Osteocyte (in vitro differentiated cells): ENCODE results near the gene MRPL42. TPM values are rescaled to one million over a fixed set of nuclear protein-coding genes. Genes with fewer than 3 reads are reported as not detected.
"Not testable (repeated sequence)": the region's sequence is repeated elsewhere in the genome, so short reads cannot be mapped to it uniquely, and the experiment has no call there.

Experiments used
- DNase-seq: peaks from one replicate; pipeline ENCODE4 v3.0.0; 2021; ENCODE audit warnings: mixed read lengths; ENCODE audit not compliant: unreplicated experiment; ENCODE audit errors: extremely low spot score
- H3K27ac Mint-ChIP-seq: one replicate; pipeline ENCODE4 v1.8.0; 2021; ENCODE audit warnings: mild to moderate bottlenecking, mixed read lengths; ENCODE audit not compliant: unreplicated experiment
- H3K27me3 Mint-ChIP-seq: one replicate; pipeline ENCODE4 v1.8.0; 2021; ENCODE audit warnings: mixed read lengths; ENCODE audit not compliant: unreplicated experiment
- H3K36me3 Mint-ChIP-seq: one replicate; pipeline ENCODE4 v1.8.0; 2021; ENCODE audit warnings: mixed read lengths; ENCODE audit not compliant: unreplicated experiment
- H3K4me1 Mint-ChIP-seq: one replicate; pipeline ENCODE4 v1.8.0; 2021; ENCODE audit warnings: mixed read lengths; ENCODE audit not compliant: unreplicated experiment
- H3K4me3 Mint-ChIP-seq: one replicate; pipeline ENCODE4 v1.8.0; 2021; ENCODE audit warnings: mild to moderate bottlenecking, moderate library complexity, mixed read lengths; ENCODE audit not compliant: unreplicated experiment
- H3K9me3 Mint-ChIP-seq: one replicate; pipeline ENCODE4 v1.8.0; 2021; ENCODE audit warnings: mixed read lengths; ENCODE audit not compliant: unreplicated experiment
- CTCF ChIP-seq: fragments of 200-600 bp; sonication (generic); IDR thresholded peaks from 2 replicates; pipeline ENCODE4 v1.5.0; 2021; ENCODE audit warnings: antibody characterized with exemption, mild to moderate bottlenecking, moderate library complexity
- total RNA-seq: library from RNA; stranded (reverse); gene quantifications from 2 replicates; pipeline ENCODE4 v1.2.1, GENCODE V29; 2021

Gene MRPL42
- total RNA-seq, 1 donor from 2014 or later = 55.8 TPM

DNA sequence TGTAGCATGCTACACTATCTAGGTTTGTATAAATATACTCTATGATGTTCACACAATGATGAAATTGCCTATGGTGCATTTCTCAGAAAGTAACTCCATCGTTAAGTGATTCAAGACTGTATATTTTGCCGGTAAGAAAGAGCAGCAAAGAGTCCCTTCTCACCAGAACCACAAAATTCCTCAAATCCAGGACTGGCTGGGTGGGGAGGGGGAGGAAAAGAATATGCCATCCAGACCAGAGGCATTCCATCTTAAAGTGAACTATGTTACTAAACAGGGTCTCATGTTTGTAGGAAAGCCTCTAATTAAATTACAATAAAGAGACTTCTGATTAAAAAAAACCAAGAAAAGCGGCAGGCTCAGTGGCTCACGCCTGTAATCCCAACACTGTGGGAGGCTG lies 37.0 kb upstream of the MRPL42 start:
- Mint-ChIP-seq H3K27me3 (no peaks in the 10 kb centered on the region), H3K27ac (no peak overlapping the region), H3K9me3 (no peaks in the 10 kb centered on the region), H3K4me1 (peaks cover 60% of the 10 kb centered on the region), H3K36me3 (no peaks in the 10 kb centered on the region), H3K4me3 (no peak overlapping the region)
- DNase-seq = no peak
- TF ChIP-seq CTCF = no peak

DNA sequence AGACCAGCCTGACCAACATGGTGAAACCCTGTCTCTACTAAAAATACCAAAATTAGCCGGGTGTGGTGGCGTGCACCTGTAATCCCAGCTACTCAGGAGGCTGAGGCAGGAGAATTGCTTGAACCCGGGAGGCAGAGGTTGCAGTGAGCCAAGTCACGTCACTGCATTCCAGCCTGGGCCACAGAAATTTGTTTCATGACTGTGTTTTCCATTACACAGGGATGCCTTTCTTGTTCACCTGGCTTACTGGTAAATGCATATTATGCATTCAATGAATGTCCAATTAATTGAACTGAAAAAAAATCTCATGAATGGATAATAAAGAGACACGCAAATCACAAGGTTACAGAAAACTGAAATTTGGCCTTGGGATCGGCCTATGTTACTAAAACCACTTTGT lies 35.3 kb upstream of the MRPL42 start:
- H3K4me3 Mint-ChIP-seq, H3K27me3 Mint-ChIP-seq, DNase-seq, H3K9me3 Mint-ChIP-seq, H3K27ac Mint-ChIP-seq, H3K36me3 Mint-ChIP-seq: not testable (repeated sequence)
- peaks cover 60% of the 10 kb centered on the region for H3K4me1 Mint-ChIP-seq

DNA sequence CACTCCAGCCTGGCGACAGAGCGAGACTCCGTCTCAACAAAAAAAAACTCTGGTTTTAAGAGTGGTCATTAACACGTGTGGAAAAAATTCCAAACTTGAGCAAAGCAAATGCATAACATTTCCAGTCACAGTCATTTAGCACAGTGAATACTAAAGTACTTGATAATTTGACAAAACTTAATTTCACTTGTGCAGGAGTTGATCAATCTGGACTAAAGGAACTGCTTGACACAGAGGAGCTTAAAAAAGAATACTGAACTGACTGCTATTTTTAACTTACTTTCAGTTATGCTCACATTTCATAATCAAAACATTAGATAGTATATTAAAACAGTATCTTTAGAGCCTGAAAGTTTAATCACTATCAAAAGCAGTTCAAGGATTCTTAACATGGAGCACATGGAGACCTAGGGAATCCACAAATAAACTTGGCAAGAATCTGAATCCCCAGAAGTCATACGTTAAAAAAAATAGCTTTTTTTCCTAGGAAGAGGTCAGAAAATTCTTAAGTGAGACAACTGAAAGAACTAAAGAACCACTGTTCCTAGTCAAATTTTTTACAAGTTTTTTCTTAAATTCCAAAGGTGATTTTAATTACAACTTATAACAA lies 33.0 kb upstream of the MRPL42 start:
- Mint-ChIP-seq H3K4me1 (peaks cover 59% of the 10 kb centered on the region), H3K4me3 (peak overlapping the region; percentile 22), H3K9me3 (no peaks in the 10 kb centered on the region), H3K36me3 (no peaks in the 10 kb centered on the region), H3K27me3 (no peaks in the 10 kb centered on the region), H3K27ac (peak overlapping the region; percentile 56)
- no peak for DNase-seq
- no peak for TF ChIP-seq CTCF

- H3K4me1 Mint-ChIP-seq = peaks cover 58% of the 10 kb centered on the region
- no peak for TF ChIP-seq CTCF
- H3K4me3 Mint-ChIP-seq = no peak overlapping the region
- no peaks in the 10 kb centered on the region for H3K36me3 Mint-ChIP-seq
- H3K27ac Mint-ChIP-seq = peak overlapping the region; percentile 25
- no peak for DNase-seq
- no peaks in the 10 kb centered on the region for H3K27me3 Mint-ChIP-seq
- H3K9me3 Mint-ChIP-seq = no peaks in the 10 kb centered on the region
Measured at GRCh38 chr12:93438266-93439050, 28.9 kb upstream of the MRPL42 start.

DNA sequence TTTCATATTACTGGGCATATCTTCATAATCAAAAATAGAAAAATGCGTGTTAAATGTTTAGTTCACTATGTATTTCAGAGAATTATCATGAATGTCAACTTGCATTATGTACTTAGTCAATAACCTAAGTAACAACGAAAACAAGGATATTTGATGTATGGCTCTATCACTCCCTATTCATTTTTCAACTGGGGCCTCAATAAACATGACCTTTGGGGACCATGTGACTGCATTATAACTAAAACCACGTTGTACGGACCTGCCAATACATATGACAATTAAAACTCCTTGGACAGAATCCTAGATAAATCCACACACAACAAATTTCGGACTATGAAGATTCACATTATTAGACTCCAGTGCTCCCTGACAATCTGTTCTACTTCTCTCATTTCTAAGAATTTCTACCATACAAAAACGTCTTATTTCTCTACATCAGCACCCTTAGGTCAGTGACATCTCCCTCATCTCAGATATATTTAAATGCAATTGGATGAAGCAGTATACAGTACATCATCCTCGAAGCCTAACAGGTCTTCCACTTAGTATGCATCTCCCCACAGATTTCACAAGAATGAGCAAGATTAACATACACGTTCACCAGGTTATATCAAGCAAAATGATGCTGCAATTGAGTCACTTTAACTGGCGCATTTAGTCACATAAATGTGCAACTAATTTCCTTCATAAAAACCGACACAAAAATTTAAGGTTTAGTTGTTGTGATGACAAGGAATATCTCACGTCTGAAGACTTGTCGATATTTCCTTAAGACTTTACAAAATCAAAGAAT lies 27.1 kb upstream of the MRPL42 start:
- no peaks in the 10 kb centered on the region for H3K9me3 Mint-ChIP-seq
- no peak for TF ChIP-seq CTCF
- no peaks in the 10 kb centered on the region for H3K36me3 Mint-ChIP-seq
- no peak for DNase-seq
- peak overlapping the region; percentile 95 for H3K27ac Mint-ChIP-seq
- peaks cover 43% of the 10 kb centered on the region for H3K4me1 Mint-ChIP-seq
- H3K27me3 Mint-ChIP-seq = no peaks in the 10 kb centered on the region
- H3K4me3 Mint-ChIP-seq = peak overlapping the region; percentile 93
